T-helper 17 cell (primary cell): Measurements from ENCODE around the gene ITGA3. TPM values are rescaled to one million over a fixed set of nuclear protein-coding genes. Genes with fewer than 3 reads are reported as not detected.

Source experiments
- ATAC-seq: fragments of 150-1000 bp; cut with Tn5 transposase; 2 replicates; pipeline ENCODE4 v1.10.0; 2021; ENCODE audit warnings: mild to moderate bottlenecking, moderate library complexity
- DNase-seq, 3 donors: peaks; one replicate each; pipeline versions ENCODE4 v3.0.0 to v3.0.0-alpha.2; 2020 to 2021
- H3K9me3 ChIP-seq: one replicate; pipeline ENCODE4 v1.7.0; 2013; ENCODE audit warnings: low read length, mild to moderate bottlenecking; ENCODE audit not compliant: control insufficient read depth, poor library complexity, severe bottlenecking
- H3K27ac Mint-ChIP-seq: one replicate; pipeline ENCODE4 v1.8.0; 2022; ENCODE audit warnings: mild to moderate bottlenecking, moderate library complexity, mixed read lengths
- H3K27me3 Mint-ChIP-seq: one replicate; pipeline ENCODE4 v1.8.0; 2022; ENCODE audit warnings: mixed read lengths
- H3K36me3 Mint-ChIP-seq: one replicate; pipeline ENCODE4 v1.8.0; 2022; ENCODE audit warnings: low read depth, mixed read lengths
- H3K4me1 Mint-ChIP-seq: one replicate; pipeline ENCODE4 v1.8.0; 2022; ENCODE audit warnings: mild to moderate bottlenecking, mixed read lengths
- H3K4me3 Mint-ChIP-seq: one replicate; pipeline ENCODE4 v1.8.0; 2022; ENCODE audit warnings: mild to moderate bottlenecking, moderate library complexity, mixed read lengths
- total RNA-seq, 4 donors: library from RNA in 2 of 4; stranded (reverse) in 2 of 4; gene quantifications; one replicate each; pipeline ENCODE4 v1.2.3 and lab custom pipeline; 2022 to 2026

Gene ITGA3
- total RNA-seq (10 to 100 TPM in 1 of 2 donors, 1 to 10 TPM in 1; 8.0 to 10.6 TPM), total RNA-seq (lab: John Stamatoyannopoulos, UW) (22.5 to 43.0 reads per million in 2 donors)

DNA sequence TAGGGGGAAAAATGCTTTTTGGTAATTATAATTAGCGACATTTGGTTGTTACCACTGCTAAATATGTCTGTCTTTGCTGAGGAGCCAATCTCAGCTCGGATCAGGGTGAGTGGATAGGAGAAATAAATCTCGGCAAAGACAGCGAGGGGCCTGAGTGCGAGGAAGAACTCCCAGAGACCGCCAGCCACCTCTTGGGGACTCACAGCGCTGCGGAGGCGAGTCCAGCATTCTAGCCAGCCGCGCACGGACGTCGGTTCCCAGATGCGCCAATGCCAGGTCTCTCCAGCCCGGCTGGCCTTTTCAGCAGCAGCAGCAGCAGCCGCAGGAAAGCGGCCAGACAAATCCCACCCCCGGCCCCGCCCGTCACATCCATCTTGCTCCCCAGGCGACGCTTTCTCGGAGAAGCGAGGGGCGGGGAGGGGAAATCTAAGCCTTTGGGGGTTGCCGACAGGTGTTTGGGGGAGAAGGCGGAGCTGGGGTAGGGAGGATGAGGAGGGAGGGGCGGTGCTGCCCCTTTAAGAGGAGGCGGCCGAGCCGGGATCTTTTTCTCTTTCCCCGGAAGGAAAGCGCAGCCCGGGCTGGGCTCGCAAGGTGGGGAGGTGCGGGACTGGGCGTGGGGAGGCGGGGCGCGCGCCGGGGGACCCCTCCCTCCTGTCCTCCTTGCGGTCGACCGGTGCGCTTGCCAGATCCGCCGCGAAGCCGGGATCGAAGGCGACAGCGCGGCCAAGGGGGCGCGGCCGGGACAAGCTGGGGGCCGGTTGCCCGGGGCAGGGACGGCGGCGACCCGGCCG lies at the start of gene ITGA3:
TSS of gene ITGA3 (plus strand) at position 685 of the 791 bp plus-strand sequence. CDS start 330 bp downstream, outside the sequence.
- DNase-seq, result peak; percentile 34 to 64 (median 61)
- no peaks in the 10 kb centered on the region for H3K27me3 Mint-ChIP-seq
- peaks cover 31% of the 10 kb centered on the region for H3K4me1 Mint-ChIP-seq
- ATAC-seq, result peak; percentile 74
- H3K9me3 ChIP-seq, result no peaks in the 10 kb centered on the region
- H3K36me3 Mint-ChIP-seq, result no peaks in the 10 kb centered on the region
- H3K27ac Mint-ChIP-seq, result peak within 1 kb of the TSS; percentile 60
- peak within 1 kb of the TSS; percentile 96 for H3K4me3 Mint-ChIP-seq

DNA sequence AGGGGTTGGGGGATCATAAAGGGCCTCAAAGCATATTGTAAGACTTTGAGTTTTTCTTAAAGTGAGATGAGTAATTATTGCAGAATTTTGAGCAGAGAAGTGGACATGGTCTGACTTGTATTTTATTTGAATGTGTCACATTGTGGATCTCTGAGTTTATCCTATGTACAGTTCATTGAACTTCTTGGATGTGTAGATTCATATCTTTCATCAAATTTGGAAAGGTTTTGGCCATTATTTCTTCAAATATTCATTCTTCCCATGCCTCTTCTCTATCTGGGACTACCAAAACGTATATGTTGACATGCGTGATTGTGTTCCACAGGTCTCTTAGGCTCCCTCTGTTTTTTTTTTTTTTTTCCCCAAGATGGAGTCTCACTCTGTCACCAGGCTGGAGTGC lies 46.6 kb upstream of the ITGA3 start:
- Mint-ChIP-seq H3K4me1 (no peaks in the 10 kb centered on the region), H3K4me3 (no peak overlapping the region), H3K27ac (no peak overlapping the region), H3K36me3 (peaks cover 6% of the 10 kb centered on the region), H3K27me3 (peaks cover 30% of the 10 kb centered on the region)
- H3K9me3 ChIP-seq, result peaks cover 12% of the 10 kb centered on the region
- DNase-seq (no peak), ATAC-seq (no peak)

DNA sequence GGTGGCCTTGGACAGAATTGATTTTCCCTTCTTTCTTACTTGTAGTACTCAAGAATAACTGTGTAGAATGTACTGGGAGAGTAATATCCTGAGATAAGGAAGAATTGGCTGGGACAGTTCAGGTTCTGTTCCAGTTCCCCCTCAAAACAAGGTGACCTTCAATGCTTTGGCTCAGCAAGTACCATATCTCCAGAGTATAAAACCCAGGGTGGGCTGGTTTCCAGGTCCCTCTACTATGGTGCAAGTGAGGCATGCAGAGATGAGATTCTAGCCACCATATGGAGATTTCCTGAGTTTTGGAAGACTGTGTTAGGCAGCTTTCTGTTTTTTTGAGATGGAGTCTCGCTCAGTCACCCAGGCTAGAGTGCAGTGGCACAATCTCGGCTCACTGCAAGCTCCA lies 42.8 kb upstream of the ITGA3 start:
- Mint-ChIP-seq H3K36me3 (peaks cover 4% of the 10 kb centered on the region), H3K27ac (no peak overlapping the region), H3K27me3 (peaks cover 14% of the 10 kb centered on the region), H3K4me1 (no peaks in the 10 kb centered on the region), H3K4me3 (no peak overlapping the region)
- no peak for DNase-seq
- H3K9me3 ChIP-seq, result peaks cover 12% of the 10 kb centered on the region
- ATAC-seq, result no peak

DNA sequence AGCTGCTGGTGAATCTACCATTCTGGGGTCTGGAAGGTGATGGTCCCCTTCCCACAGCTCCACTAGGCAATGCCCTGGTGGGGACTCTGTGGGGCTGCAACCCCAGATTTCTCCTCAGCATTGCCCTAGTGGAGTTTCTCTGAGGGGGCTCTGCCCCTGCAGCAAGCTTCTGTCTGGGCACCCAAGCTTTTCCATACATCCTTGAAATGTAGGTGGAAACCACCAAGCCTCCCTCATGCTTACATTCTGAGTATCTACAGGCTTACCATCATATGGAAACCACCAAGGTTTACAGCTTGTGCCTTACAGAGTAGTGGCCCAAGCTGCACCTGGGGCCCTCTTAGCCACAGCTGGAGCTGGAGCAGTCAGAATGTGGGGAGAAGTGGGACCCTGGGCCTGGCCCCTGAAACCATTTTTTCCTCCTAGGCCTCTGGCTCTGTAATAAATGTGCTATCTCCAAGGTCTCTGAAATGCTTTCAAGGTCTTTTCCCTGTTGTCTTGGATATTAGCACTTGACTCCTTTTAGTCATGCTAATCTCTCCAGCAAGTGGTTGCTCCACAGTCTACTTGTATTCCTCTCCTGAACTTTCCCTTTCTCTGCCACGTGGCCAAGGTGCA lies 41.3 kb upstream of the ITGA3 start:
- DNase-seq (no peak), ATAC-seq (no peak)
- Mint-ChIP-seq H3K4me3 (no peak overlapping the region), H3K4me1 (no peaks in the 10 kb centered on the region), H3K27me3 (peaks cover 23% of the 10 kb centered on the region), H3K36me3 (no peaks in the 10 kb centered on the region), H3K27ac (no peak overlapping the region)
- peaks cover 7% of the 10 kb centered on the region for H3K9me3 ChIP-seq

DNA sequence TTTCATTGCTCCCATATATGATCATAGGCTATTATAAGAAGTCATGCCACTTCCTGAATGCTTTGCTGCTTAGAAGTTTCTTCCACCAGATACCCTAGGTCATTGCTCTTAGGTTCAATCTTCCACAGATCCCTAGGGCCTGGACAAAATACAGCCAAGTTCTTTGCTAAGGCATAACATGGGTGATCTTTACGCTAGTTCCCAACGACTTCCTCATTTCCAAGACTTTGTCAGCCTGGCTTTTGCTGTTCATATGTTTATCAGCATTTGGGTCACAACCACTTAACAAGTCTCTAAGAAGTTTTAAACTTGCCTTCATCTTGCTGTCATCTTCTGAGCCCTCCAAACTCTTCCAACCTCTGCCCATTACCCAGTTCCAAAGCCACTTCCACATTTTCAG lies 40.8 kb upstream of the ITGA3 start:
- peaks cover 7% of the 10 kb centered on the region for H3K9me3 ChIP-seq
- H3K4me3 Mint-ChIP-seq, result no peak overlapping the region
- DNase-seq (no peak), ATAC-seq (no peak)
- peaks cover 20% of the 10 kb centered on the region for H3K27me3 Mint-ChIP-seq
- no peaks in the 10 kb centered on the region for H3K36me3 Mint-ChIP-seq
- no peaks in the 10 kb centered on the region for H3K4me1 Mint-ChIP-seq
- no peak overlapping the region for H3K27ac Mint-ChIP-seq

DNA sequence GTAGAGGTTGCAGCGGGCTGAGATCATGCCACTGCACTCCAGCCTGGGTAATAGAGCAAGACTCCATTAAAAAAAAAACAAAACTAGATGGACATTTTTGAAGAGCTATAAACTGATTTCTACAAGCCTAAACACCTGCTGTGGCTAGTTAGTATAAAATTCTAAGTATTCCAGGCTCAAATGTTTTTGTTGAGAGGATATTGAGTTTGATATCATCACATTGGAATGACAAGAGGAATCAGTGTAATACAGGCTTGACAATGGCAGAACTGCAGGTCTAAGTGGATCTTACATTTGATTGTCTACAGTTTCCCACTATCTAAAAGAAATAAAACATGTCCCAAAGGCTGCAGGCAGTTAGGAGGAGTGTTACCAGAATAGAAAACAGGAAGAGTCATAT lies 37.0 kb upstream of the ITGA3 start:
- Mint-ChIP-seq H3K4me1 (peaks cover 3% of the 10 kb centered on the region), H3K4me3 (no peak overlapping the region), H3K36me3 (no peaks in the 10 kb centered on the region), H3K27ac (no peak overlapping the region), H3K27me3 (peaks cover 26% of the 10 kb centered on the region)
- ATAC-seq (no peak), DNase-seq (no peak)
- no peaks in the 10 kb centered on the region for H3K9me3 ChIP-seq

DNA sequence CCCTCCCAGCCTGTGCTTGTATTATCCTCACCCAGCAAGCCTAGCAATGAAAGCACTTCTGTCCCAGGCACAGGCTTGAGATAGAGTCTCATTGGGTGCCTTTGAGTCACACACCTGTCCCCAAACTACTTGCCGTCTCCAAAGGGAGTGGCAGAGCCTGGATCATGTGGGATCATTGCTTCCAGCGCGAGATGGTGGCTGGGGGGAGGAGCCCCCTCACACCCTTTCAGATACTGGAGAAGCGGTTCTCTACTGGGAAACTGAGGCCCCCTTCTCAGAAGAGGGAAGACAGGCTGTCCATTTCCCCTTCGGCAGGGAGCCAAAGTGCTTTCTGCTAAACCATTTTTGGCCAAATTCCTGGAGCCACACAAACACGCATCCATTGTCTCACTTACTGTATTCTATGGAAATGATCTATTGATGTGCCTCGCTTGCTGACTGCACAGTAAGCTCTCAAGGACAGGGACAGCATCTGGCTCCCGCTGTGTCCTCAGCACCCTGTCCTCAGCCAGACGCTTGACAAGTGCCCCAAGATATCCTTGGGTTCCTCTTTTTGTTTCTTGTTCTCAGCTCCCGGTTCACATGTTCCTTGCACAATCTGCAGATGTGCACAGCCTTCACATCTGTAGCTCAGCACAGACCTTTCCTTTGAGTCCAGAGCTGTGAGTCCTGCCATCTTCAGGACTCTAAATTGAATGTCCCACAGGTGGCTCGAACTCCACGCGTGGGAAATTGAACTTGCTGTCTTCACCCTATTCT lies 34.9 kb upstream of the ITGA3 start:
- Mint-ChIP-seq H3K27me3 (peaks cover 26% of the 10 kb centered on the region), H3K4me3 (no peak overlapping the region), H3K4me1 (peaks cover 3% of the 10 kb centered on the region)

DNA sequence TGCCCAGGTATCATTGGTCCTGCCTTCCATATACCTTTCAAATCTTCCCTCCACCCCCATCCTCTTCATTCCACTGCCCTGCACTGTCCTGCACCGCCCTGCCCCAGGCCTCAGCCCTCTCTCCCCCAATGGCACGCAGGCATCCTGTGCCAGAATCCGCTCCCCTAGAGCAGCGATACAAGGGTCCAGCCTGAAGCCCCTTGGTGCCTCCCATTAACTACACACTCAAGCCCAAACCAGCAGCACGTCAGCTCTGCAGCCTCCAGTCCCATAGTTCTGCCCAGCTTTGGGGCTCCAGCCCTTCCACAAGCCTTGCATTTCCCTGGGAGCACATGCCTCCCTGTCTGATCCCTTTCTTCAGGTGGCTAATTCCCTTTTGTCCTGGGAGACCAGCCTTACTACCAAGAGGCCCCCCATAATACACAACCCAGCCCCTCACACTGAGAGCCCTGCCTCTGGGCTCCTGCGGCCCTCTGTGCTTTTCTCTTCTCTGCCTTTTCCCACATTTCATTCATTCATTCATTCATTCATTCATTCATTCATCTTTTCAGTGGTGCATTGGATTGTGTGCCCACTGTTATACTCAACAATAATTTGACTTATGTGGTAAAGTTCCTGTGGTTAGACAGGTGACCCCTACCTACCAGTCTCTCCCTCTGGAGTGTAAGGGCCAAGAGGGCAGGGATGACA lies 34.1 kb upstream of the ITGA3 start:
- H3K4me1 Mint-ChIP-seq, result peaks cover 3% of the 10 kb centered on the region
- H3K36me3 Mint-ChIP-seq, result no peaks in the 10 kb centered on the region
- H3K27ac Mint-ChIP-seq, result no peak overlapping the region
- no peaks in the 10 kb centered on the region for H3K9me3 ChIP-seq
- no peak for ATAC-seq
- H3K27me3 Mint-ChIP-seq, result peaks cover 26% of the 10 kb centered on the region
- DNase-seq, result no peak
- H3K4me3 Mint-ChIP-seq, result no peak overlapping the region

More for the DNA sequence above, 34.9 kb upstream of the ITGA3 start:
- DNase-seq, result no peak
- no peaks in the 10 kb centered on the region for H3K9me3 ChIP-seq
- Mint-ChIP-seq H3K36me3 (no peaks in the 10 kb centered on the region), H3K27ac (no peak overlapping the region)
- ATAC-seq, result no peak

DNA sequence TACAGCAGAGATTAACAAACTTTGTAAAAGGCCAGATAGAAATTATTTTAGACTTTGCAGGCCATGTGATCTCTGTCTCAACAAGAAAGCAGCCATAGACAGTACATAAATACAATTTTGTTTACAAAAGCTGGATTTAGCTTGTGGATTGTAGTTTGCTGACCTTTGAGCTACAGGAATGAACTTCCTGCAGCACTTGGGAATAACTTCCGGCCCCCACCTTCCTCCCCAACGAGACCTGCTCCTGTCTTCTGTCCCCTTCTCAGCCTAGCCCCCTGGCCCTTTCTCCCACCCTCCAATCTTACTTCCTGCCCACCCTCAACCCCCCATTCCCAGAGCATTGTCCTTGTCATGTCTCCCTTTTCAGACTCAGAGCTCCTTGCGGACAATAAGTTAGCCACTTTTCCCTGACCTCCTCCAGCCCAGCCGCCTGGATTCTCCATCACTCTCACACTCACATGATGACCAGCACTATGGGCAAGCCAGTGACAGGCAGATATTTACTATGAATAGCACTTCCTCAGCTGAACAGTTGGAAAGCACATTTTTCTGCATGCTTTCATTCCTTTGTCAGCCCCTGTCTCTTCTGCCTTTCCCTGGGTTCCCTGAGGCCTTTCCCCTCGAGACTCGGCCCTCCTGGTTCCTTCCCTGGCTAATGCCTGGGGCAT lies 33.3 kb upstream of the ITGA3 start:
- H3K9me3 ChIP-seq, result no peaks in the 10 kb centered on the region
- DNase-seq (no peak), ATAC-seq (no peak)
- Mint-ChIP-seq H3K27ac (no peak overlapping the region), H3K4me3 (no peak overlapping the region), H3K27me3 (peaks cover 29% of the 10 kb centered on the region), H3K4me1 (peaks cover 8% of the 10 kb centered on the region), H3K36me3 (no peaks in the 10 kb centered on the region)

DNA sequence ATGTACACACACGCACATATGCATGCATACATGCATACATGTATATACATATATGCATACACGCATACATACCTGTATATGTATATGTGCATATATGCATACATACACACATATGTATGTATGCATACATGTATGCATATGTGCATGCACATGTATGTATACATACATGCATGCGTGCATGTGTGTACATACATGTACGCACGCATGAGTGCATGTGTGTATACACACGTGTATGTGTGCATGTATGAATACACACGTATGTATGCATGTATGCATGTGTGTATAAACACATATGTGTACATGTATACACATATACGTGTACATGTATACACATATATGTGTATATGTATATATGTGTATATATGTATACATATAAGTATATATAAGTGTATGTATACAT lies 32.4 kb upstream of the ITGA3 start:
- Mint-ChIP-seq H3K4me3 (no peak overlapping the region), H3K27ac (no peak overlapping the region), H3K36me3 (no peaks in the 10 kb centered on the region), H3K4me1 (peaks cover 8% of the 10 kb centered on the region), H3K27me3 (peaks cover 37% of the 10 kb centered on the region)
- DNase-seq, result no peak
- ATAC-seq, result no peak
- H3K9me3 ChIP-seq, result no peaks in the 10 kb centered on the region

DNA sequence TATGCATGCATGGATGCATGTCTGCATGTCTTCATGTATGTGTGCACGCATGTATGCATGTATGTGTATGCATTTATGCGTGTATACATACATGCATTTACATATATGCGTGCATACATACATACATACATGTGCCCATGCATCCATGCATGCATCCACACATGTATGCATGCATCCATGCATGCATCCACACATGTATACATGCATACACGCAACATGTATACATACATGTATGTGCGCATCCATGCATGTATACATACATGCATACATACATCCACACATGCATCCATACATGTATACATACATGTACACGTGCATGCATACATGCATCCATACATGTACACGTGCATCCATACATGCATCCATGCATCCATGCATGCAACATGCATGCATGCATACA lies 31.1 kb upstream of the ITGA3 start:
- Mint-ChIP-seq H3K4me1 (peaks cover 10% of the 10 kb centered on the region), H3K27me3 (peaks cover 37% of the 10 kb centered on the region), H3K36me3 (no peaks in the 10 kb centered on the region), H3K27ac (no peak overlapping the region), H3K4me3 (no peak overlapping the region)
- H3K9me3 ChIP-seq, result no peaks in the 10 kb centered on the region
- DNase-seq (no peak), ATAC-seq (no peak)

DNA sequence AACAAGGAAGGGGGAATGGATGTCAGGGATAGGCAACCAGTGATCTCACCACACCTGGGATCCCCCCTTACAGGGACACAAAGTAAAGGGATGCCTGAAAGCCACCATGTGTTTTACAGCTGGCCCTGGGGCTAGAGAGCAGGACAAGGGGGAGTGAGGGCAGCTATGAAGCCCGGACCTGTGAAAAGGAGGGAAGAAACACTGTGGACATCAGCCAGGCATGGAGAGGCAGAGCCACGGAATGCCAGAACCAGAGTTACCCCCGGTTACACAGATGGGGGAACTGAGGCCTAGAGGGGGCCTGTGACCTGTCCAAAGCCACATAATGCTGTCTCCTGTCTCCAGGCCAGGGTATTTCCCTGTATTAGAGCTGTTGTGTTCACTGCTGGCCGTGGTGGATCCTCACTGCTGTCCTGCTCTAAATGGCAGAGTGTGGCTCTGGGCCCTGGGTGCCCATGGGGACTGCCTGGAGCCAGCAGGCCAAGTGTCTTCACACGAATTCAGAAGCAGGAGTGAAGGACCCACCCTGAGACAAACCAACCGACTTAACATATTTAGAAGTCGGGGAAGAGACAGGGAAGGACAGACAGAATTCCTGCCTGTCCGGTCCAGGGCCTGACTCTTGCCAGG lies 29.7 kb upstream of the ITGA3 start:
- peaks cover 35% of the 10 kb centered on the region for H3K27me3 Mint-ChIP-seq
- DNase-seq (no peak), ATAC-seq (no peak)
- no peaks in the 10 kb centered on the region for H3K36me3 Mint-ChIP-seq
- H3K9me3 ChIP-seq, result no peaks in the 10 kb centered on the region
- no peak overlapping the region for H3K4me3 Mint-ChIP-seq
- H3K4me1 Mint-ChIP-seq, result peaks cover 10% of the 10 kb centered on the region
- no peak overlapping the region for H3K27ac Mint-ChIP-seq
